Mesendoderm (in vitro differentiated cells): ENCODE data around the gene TSHZ2.

Experiments used
- DNase-seq: peaks from one replicate; pipeline ENCODE4 v3.0.0; 2013
- H2AK5ac ChIP-seq: 2 replicates; pipeline ENCODE4 v1.6.1; 2013; ENCODE audit warnings: low read length, inconsistent platforms
- H2BK120ac ChIP-seq: 2 replicates; pipeline ENCODE4 v1.6.1; 2013; ENCODE audit warnings: low read depth, mild to moderate bottlenecking, low read length, moderate library complexity, mixed read lengths
- H2BK15ac ChIP-seq: replicated peaks from 2 replicates; pipeline ENCODE4 v1.6.1; 2013; ENCODE audit warnings: low read depth, mild to moderate bottlenecking, moderate library complexity
- H2BK5ac ChIP-seq: 2 replicates; pipeline ENCODE4 v1.6.1; 2013; ENCODE audit warnings: low read length, inconsistent platforms
- H3K18ac ChIP-seq: 2 replicates; pipeline ENCODE4 v1.6.1; 2013; ENCODE audit warnings: mild to moderate bottlenecking, low read length, mixed read lengths
- H3K23ac ChIP-seq: one replicate; pipeline ENCODE4 v1.6.1; 2013; ENCODE audit warnings: low read length
- H3K27ac ChIP-seq: 2 replicates; pipeline ENCODE4 v1.5.1; 2013; ENCODE audit warnings: low read depth, mild to moderate bottlenecking, inconsistent platforms, low read length, moderate library complexity
- H3K27me3 ChIP-seq: 2 replicates; pipeline ENCODE4 v1.6.1; 2013; ENCODE audit warnings: low read length, control low read depth, mild to moderate bottlenecking, inconsistent platforms; ENCODE audit not compliant: insufficient read depth, poor library complexity
- H3K36me3 ChIP-seq: 2 replicates; pipeline ENCODE4 v1.6.1; 2013; ENCODE audit warnings: low read length, inconsistent platforms; ENCODE audit not compliant: control insufficient read depth, insufficient read depth
- H3K4ac ChIP-seq: one replicate; pipeline ENCODE4 v1.6.1; 2013; ENCODE audit warnings: low read depth, mild to moderate bottlenecking, low read length, moderate library complexity
- H3K4me1 ChIP-seq: 2 replicates; pipeline ENCODE4 v1.6.1; 2013; ENCODE audit warnings: low read depth, low read length, inconsistent platforms; ENCODE audit not compliant: control insufficient read depth
- H3K4me2 ChIP-seq: 2 replicates; pipeline ENCODE4 v1.6.1; 2013; ENCODE audit warnings: low read length
- H3K4me3 ChIP-seq: 2 replicates; pipeline ENCODE4 v1.5.1; 2013; ENCODE audit warnings: mild to moderate bottlenecking, low read length
- H3K56ac ChIP-seq: one replicate; pipeline ENCODE4 v1.6.1; 2013; ENCODE audit warnings: low read length
- H3K79me1 ChIP-seq: 2 replicates; pipeline ENCODE4 v1.6.1; 2013; ENCODE audit warnings: low read length, inconsistent platforms
- H3K79me2 ChIP-seq: 2 replicates; pipeline ENCODE4 v1.6.1; 2013; ENCODE audit warnings: mild to moderate bottlenecking, low read length; ENCODE audit not compliant: control insufficient read depth, insufficient read depth
- H3K9ac ChIP-seq: 2 replicates; pipeline ENCODE4 v1.6.1; 2013; ENCODE audit warnings: low read length, inconsistent platforms
- H4K5ac ChIP-seq: one replicate; pipeline ENCODE4 v1.6.1; 2013; ENCODE audit warnings: low read length
- H4K8ac ChIP-seq: one replicate; pipeline ENCODE4 v1.6.1; 2013; ENCODE audit warnings: low read depth, mild to moderate bottlenecking, control low read depth, low read length, moderate library complexity
- WGBS: extraction: QIAGEN DNeasy Blood & Tissue Kit; methylation state at CpG from one replicate; pipeline ENCODE4 v1.1.7; 2013; ENCODE audit warnings: low lambda C conversion rate, missing lambda C conversion rate; ENCODE audit not compliant: insufficient coverage; ENCODE audit errors: extremely low coverage; 5-methylcytosine and 5-hydroxymethylcytosine counted together

Gene TSHZ2

GRCh38 chr20:53081916-53082863 is 110.0 kb downstream of the TSHZ2 start:
- Histone ChIP-seq H3K4me1 (no peaks in the 10 kb centered on the region), H3K56ac (no peak overlapping the region), H2BK15ac (no peak overlapping the region), H3K79me2 (no peaks in the 10 kb centered on the region), H3K9ac (no peak overlapping the region), H2BK5ac (no peak overlapping the region), H3K79me1 (no peaks in the 10 kb centered on the region), H3K18ac (no peak overlapping the region), H3K27ac (no peak overlapping the region), H4K5ac (no peak overlapping the region), H3K4me3 (no peak overlapping the region), H2BK120ac (no peak overlapping the region), H2AK5ac (no peak overlapping the region), H3K27me3 (no peaks in the 10 kb centered on the region), H3K23ac (no peak overlapping the region), H4K8ac (no peak overlapping the region), H3K4ac (no peak overlapping the region), H3K4me2 (no peak overlapping the region), H3K36me3 (no peaks in the 10 kb centered on the region)
- WGBS: no CpG with 5 or more reads among the region's 10 CpGs
- peak; percentile 17 for DNase-seq

- H2BK5ac ChIP-seq: no peak overlapping the region
- no peaks in the 10 kb centered on the region for H3K27me3 ChIP-seq
- no peaks in the 10 kb centered on the region for H3K36me3 ChIP-seq
- H3K56ac ChIP-seq: no peak overlapping the region
- no peak overlapping the region for H2BK15ac ChIP-seq
- no peak overlapping the region for H3K27ac ChIP-seq
- H3K4me1 ChIP-seq: no peaks in the 10 kb centered on the region
- H4K8ac ChIP-seq: no peak overlapping the region
- H3K23ac ChIP-seq: no peak overlapping the region
- no CpG with 5 or more reads among the region's 7 CpGs for WGBS
- DNase-seq: no peak
- H3K4me2 ChIP-seq: no peak overlapping the region
- H2AK5ac ChIP-seq: no peak overlapping the region
- no peak overlapping the region for H3K4me3 ChIP-seq
- no peak overlapping the region for H3K9ac ChIP-seq
- no peak overlapping the region for H2BK120ac ChIP-seq
- H3K79me2 ChIP-seq: no peaks in the 10 kb centered on the region
- no peak overlapping the region for H3K18ac ChIP-seq
- H3K79me1 ChIP-seq: no peaks in the 10 kb centered on the region
- H4K5ac ChIP-seq: no peak overlapping the region
- H3K4ac ChIP-seq: no peak overlapping the region
These were observed 111.3 kb downstream of the TSHZ2 start for GRCh38 chr20:53083411-53083810.

- Histone ChIP-seq H3K79me1 (no peaks in the 10 kb centered on the region), H3K4me2 (no peak overlapping the region), H3K18ac (no peak overlapping the region), H3K27ac (no peak overlapping the region), H2AK5ac (no peak overlapping the region), H2BK5ac (no peak overlapping the region), H3K27me3 (no peaks in the 10 kb centered on the region), H3K9ac (no peak overlapping the region), H3K4ac (no peak overlapping the region), H4K8ac (no peak overlapping the region), H3K23ac (no peak overlapping the region), H3K79me2 (no peaks in the 10 kb centered on the region), H3K56ac (no peak overlapping the region), H4K5ac (no peak overlapping the region), H3K4me3 (no peak overlapping the region), H2BK15ac (no peak overlapping the region), H3K36me3 (no peaks in the 10 kb centered on the region), H3K4me1 (no peaks in the 10 kb centered on the region), H2BK120ac (no peak overlapping the region)
- DNase-seq: no peak
These were observed 112.3 kb downstream of the TSHZ2 start for GRCh38 chr20:53084408-53084997.

GRCh38 chr20:53085720-53086119 is 113.6 kb downstream of the TSHZ2 start:
- Histone ChIP-seq H2BK5ac (no peak overlapping the region), H3K27me3 (no peaks in the 10 kb centered on the region), H3K4ac (no peak overlapping the region), H3K18ac (no peak overlapping the region), H3K79me1 (no peaks in the 10 kb centered on the region), H2BK15ac (no peak overlapping the region), H4K8ac (no peak overlapping the region), H3K79me2 (no peaks in the 10 kb centered on the region), H2BK120ac (no peak overlapping the region), H3K36me3 (no peaks in the 10 kb centered on the region), H3K4me3 (no peak overlapping the region), H3K27ac (no peak overlapping the region), H2AK5ac (no peak overlapping the region), H3K4me2 (no peak overlapping the region), H3K56ac (no peak overlapping the region), H4K5ac (no peak overlapping the region), H3K4me1 (no peaks in the 10 kb centered on the region), H3K9ac (no peak overlapping the region), H3K23ac (no peak overlapping the region)
- no peak for DNase-seq
- no CpG with 5 or more reads among the region's 5 CpGs for WGBS

GRCh38 chr20:53087037-53087777 is 115.0 kb downstream of the TSHZ2 start:
- H2BK15ac ChIP-seq: no peak overlapping the region
- no peak overlapping the region for H3K56ac ChIP-seq
- H3K9ac ChIP-seq: no peak overlapping the region
- no peak overlapping the region for H3K4ac ChIP-seq
- H3K4me2 ChIP-seq: no peak overlapping the region
- H3K79me2 ChIP-seq: no peaks in the 10 kb centered on the region
- no peak for DNase-seq
- no peak overlapping the region for H4K8ac ChIP-seq
- H3K36me3 ChIP-seq: no peaks in the 10 kb centered on the region
- H2BK5ac ChIP-seq: no peak overlapping the region
- no peak overlapping the region for H3K27ac ChIP-seq
- H3K4me3 ChIP-seq: no peak overlapping the region
- H4K5ac ChIP-seq: no peak overlapping the region
- no CpG with 5 or more reads among the region's 8 CpGs for WGBS
- no peaks in the 10 kb centered on the region for H3K27me3 ChIP-seq
- no peak overlapping the region for H2BK120ac ChIP-seq
- H3K4me1 ChIP-seq: no peaks in the 10 kb centered on the region
- H3K79me1 ChIP-seq: no peaks in the 10 kb centered on the region
- H2AK5ac ChIP-seq: no peak overlapping the region
- no peak overlapping the region for H3K18ac ChIP-seq
- H3K23ac ChIP-seq: no peak overlapping the region
